Activated CD4-positive, alpha-beta T cell treated with anti-CD3 and anti-CD28 coated beads for 4 hours (primary cell): ENCODE data around the gene SHROOM3.

ENCODE experiments used
- DNase-seq, 2 donors: peaks; one replicate each; pipeline ENCODE4 v3.0.0-alpha.2; 2020

Gene SHROOM3

GRCh38 chr4:76792418-76792817, 357.4 kb downstream of the SHROOM3 start:
- no peak for DNase-seq

- DNase-seq = no peak
These were observed 360.2 kb downstream of the SHROOM3 start for GRCh38 chr4:76795243-76795642.

GRCh38 chr4:76799140-76799539, 364.1 kb downstream of the SHROOM3 start:
- no peak for DNase-seq

- DNase-seq = no peak
These were observed 364.7 kb downstream of the SHROOM3 start for GRCh38 chr4:76799718-76800117.

GRCh38 chr4:76800902-76801301, 365.9 kb downstream of the SHROOM3 start:
- no peak for DNase-seq

- no peak for DNase-seq
These were observed 366.7 kb downstream of the SHROOM3 start for GRCh38 chr4:76801621-76802235.

GRCh38 chr4:76802236-76803021, 367.4 kb downstream of the SHROOM3 start:
- no peak for DNase-seq

- no peak for DNase-seq
These were observed 368.5 kb downstream of the SHROOM3 start for GRCh38 chr4:76803522-76803921.

- no peak for DNase-seq
These were observed 369.1 kb downstream of the SHROOM3 start for GRCh38 chr4:76804096-76804495.

GRCh38 chr4:76806346-76806745, 371.3 kb downstream of the SHROOM3 start:
- no peak for DNase-seq

GRCh38 chr4:76806757-76807156, 371.7 kb downstream of the SHROOM3 start:
- no peak for DNase-seq

- DNase-seq = no peak
These were observed 374.7 kb downstream of the SHROOM3 start for GRCh38 chr4:76809594-76810305.

- no peak for DNase-seq
These were observed 376.8 kb downstream of the SHROOM3 start for GRCh38 chr4:76811604-76812412.

- DNase-seq = no peak
These were observed 378.0 kb downstream of the SHROOM3 start for GRCh38 chr4:76813070-76813469.

- no peak for DNase-seq
These were observed 386.6 kb downstream of the SHROOM3 start for GRCh38 chr4:76821641-76822040.

GRCh38 chr4:76822303-76822702, 387.3 kb downstream of the SHROOM3 start:
- no peak for DNase-seq

- no peak for DNase-seq
These were observed 388.5 kb downstream of the SHROOM3 start for GRCh38 chr4:76823495-76823894.

GRCh38 chr4:76830612-76830963, 395.6 kb downstream of the SHROOM3 start:
- no peak for DNase-seq

GRCh38 chr4:76830964-76831703, 396.1 kb downstream of the SHROOM3 start:
- DNase-seq = no peak

GRCh38 chr4:76831711-76832373, 396.8 kb downstream of the SHROOM3 start:
- DNase-seq = no peak
